Measurements from ENCODE around the gene WDR37.

DNA sequence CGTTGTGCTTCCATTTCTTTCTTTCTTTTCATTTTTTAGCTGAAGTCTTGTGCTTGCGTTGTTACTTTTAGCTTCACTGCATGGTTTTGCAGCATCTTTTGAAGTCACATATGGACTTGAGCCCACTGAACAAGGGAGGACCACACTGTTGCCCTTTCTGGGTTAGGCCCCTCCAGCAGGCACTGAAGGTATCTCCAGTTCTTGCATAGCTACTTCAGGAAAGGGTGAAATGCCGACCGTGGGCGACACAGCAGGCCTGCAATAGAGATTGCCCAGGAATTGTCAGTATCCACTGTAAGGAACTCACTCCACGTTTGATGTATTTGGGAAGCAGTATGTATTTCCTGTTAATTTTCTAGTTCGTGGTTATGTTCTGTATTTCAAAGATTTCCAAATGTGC, 85.1 kb downstream of the WDR37 start:
- TF ChIP-seq, protein P1, sequence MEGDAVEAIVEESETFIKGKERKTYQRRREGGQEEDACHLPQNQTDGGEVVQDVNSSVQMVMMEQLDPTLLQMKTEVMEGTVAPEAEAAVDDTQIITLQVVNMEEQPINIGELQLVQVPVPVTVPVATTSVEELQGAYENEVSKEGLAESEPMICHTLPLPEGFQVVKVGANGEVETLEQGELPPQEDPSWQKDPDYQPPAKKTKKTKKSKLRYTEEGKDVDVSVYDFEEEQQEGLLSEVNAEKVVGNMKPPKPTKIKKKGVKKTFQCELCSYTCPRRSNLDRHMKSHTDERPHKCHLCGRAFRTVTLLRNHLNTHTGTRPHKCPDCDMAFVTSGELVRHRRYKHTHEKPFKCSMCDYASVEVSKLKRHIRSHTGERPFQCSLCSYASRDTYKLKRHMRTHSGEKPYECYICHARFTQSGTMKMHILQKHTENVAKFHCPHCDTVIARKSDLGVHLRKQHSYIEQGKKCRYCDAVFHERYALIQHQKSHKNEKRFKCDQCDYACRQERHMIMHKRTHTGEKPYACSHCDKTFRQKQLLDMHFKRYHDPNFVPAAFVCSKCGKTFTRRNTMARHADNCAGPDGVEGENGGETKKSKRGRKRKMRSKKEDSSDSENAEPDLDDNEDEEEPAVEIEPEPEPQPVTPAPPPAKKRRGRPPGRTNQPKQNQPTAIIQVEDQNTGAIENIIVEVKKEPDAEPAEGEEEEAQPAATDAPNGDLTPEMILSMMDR (IDR thresholded peaks at IDR 0.05) = no peak
- no peak for TF ChIP-seq POLR2A (IDR thresholded peaks at IDR 0.05)
